ENCODE results near the gene MMP10. TPM values are rescaled to one million over a fixed set of nuclear protein-coding genes. Genes with fewer than 3 reads are reported as not detected.
"Not testable (repeated sequence)": the region's sequence is repeated elsewhere in the genome, so short reads cannot be mapped to it uniquely, and the experiment has no call there.

The MMP10 gene
- polyA plus RNA-seq, 3 donors, result not detected

- H3K4me3 ChIP-seq (replicated peaks in 1 of 3; ENCODE audit: low read depth in 2 of 3, low read length in 3 of 3), result no peak overlapping the region
- H2AFZ ChIP-seq (ENCODE audit: insufficient read depth, low read depth, low read length, poor library complexity, severe bottlenecking), result no peak overlapping the region
- H3K27me3 ChIP-seq (ENCODE audit: control insufficient read depth in 2 of 2, insufficient read depth in 2 of 2, low read length in 2 of 2), result peaks cover 27 to 50% of the 10 kb centered on the region in 2 donors
- Mint-ChIP-seq H3K4me1 (peaks cover 3% of the 10 kb centered on the region), H3K27me3 (ENCODE audit: low read depth in 3 of 3) (peaks cover 37 to 58% (median 40%) of the 10 kb centered on the region in 3 donors), H3K27ac (no peak overlapping the region), H3K4me3 (peak overlapping the region in 1 of 2 donors; percentile 19), H3K9me3 (peaks cover 0 to 4% (median 0%) of the 10 kb centered on the region in 7 donors), H3K36me3 (no peaks in the 10 kb centered on the region)
- no peak overlapping the region for H3K4me2 ChIP-seq (replicated peaks; ENCODE audit: extremely low read depth, low read length, poor library complexity, severe bottlenecking)
- H3K79me2 ChIP-seq (ENCODE audit: insufficient read depth, low read length), result no peaks in the 10 kb centered on the region
- intact Hi-C loops (cut with micrococcal nuclease), result no loop called here
- no peaks in the 10 kb centered on the region for H3K9me3 ChIP-seq (replicated peaks in 1 of 2; ENCODE audit: control insufficient read depth in 1 of 2, insufficient read depth in 1 of 2, low read length in 2 of 2)
- no peak for DNase-seq
- no peak overlapping the region for H3K9ac ChIP-seq (ENCODE audit: insufficient read depth, low read length, poor library complexity, severe bottlenecking)
- no peaks in the 10 kb centered on the region for H4K20me1 ChIP-seq (ENCODE audit: insufficient read depth, low read length)
- no peaks in the 10 kb centered on the region for H3K4me1 ChIP-seq (ENCODE audit: control insufficient read depth in 1 of 2, insufficient read depth in 2 of 2, low read length in 2 of 2)
- no peaks in the 10 kb centered on the region for H3K36me3 ChIP-seq (replicated peaks in 1 of 2; ENCODE audit: control insufficient read depth in 1 of 2, insufficient read depth in 2 of 2, low read length in 2 of 2)
- TF ChIP-seq CTCF (IDR thresholded peaks at IDR 0.05), result no peak
- H3K27ac ChIP-seq (ENCODE audit: low read depth in 1 of 2, low read length in 2 of 2), result no peak overlapping the region
Observed at GRCh38 chr11:102751673-102752072, 28.8 kb downstream of the MMP10 start.

GRCh38 chr11:102749101-102749722 is 31.2 kb downstream of the MMP10 start:
- intact Hi-C loops (cut with micrococcal nuclease), result no loop called here
- Histone ChIP-seq H3K4me1 (ENCODE audit: control insufficient read depth in 1 of 2, insufficient read depth in 2 of 2, low read length in 2 of 2) (no peaks in the 10 kb centered on the region), H3K4me2 (replicated peaks; ENCODE audit: extremely low read depth, low read length, poor library complexity, severe bottlenecking) (no peak overlapping the region), H2AFZ (ENCODE audit: insufficient read depth, low read depth, low read length, poor library complexity, severe bottlenecking) (no peak overlapping the region), H3K27ac (ENCODE audit: low read depth in 1 of 2, low read length in 2 of 2) (no peak overlapping the region), H4K20me1 (ENCODE audit: insufficient read depth, low read length) (no peaks in the 10 kb centered on the region), H3K4me3 (replicated peaks in 1 of 3; ENCODE audit: low read depth in 2 of 3, low read length in 3 of 3) (no peak overlapping the region), H3K9me3 (replicated peaks in 1 of 2; ENCODE audit: control insufficient read depth in 1 of 2, insufficient read depth in 1 of 2, low read length in 2 of 2) (no peaks in the 10 kb centered on the region), H3K9ac (ENCODE audit: insufficient read depth, low read length, poor library complexity, severe bottlenecking) (no peak overlapping the region), H3K79me2 (ENCODE audit: insufficient read depth, low read length) (no peaks in the 10 kb centered on the region), H3K36me3 (replicated peaks in 1 of 2; ENCODE audit: control insufficient read depth in 1 of 2, insufficient read depth in 2 of 2, low read length in 2 of 2) (no peaks in the 10 kb centered on the region), H3K27me3 (ENCODE audit: control insufficient read depth in 2 of 2, insufficient read depth in 2 of 2, low read length in 2 of 2) (peaks cover 14 to 26% of the 10 kb centered on the region in 2 donors)
- H3K36me3 Mint-ChIP-seq, result no peaks in the 10 kb centered on the region
- H3K9me3 Mint-ChIP-seq, result peaks cover 0 to 6% (median 4%) of the 10 kb centered on the region in 7 donors
- H3K4me1 Mint-ChIP-seq, result peaks cover 3% of the 10 kb centered on the region
- DNase-seq, result peak in 2 of 3 donors; percentile 8 to 60
- no peak overlapping the region for H3K4me3 Mint-ChIP-seq
- H3K27ac Mint-ChIP-seq, result no peak overlapping the region
- H3K27me3 Mint-ChIP-seq (ENCODE audit: low read depth in 3 of 3), result peaks cover 20 to 42% (median 21%) of the 10 kb centered on the region in 3 donors
- no peak for TF ChIP-seq CTCF (IDR thresholded peaks at IDR 0.05)

- H3K27me3 Mint-ChIP-seq (ENCODE audit: low read depth in 3 of 3), result peaks cover 9 to 25% (median 10%) of the 10 kb centered on the region in 3 donors
- H3K4me1 Mint-ChIP-seq; H4K20me1 ChIP-seq (ENCODE audit: insufficient read depth, low read length); H3K9me3 Mint-ChIP-seq; H3K36me3 ChIP-seq (replicated peaks in 1 of 2; ENCODE audit: control insufficient read depth in 1 of 2, insufficient read depth in 2 of 2, low read length in 2 of 2); H3K27ac Mint-ChIP-seq; DNase-seq; intact Hi-C loops (cut with micrococcal nuclease); H3K4me3 Mint-ChIP-seq; H3K27ac ChIP-seq (ENCODE audit: low read depth in 1 of 2, low read length in 2 of 2); H2AFZ ChIP-seq (ENCODE audit: insufficient read depth, low read depth, low read length, poor library complexity, severe bottlenecking); H3K4me2 ChIP-seq (replicated peaks; ENCODE audit: extremely low read depth, low read length, poor library complexity, severe bottlenecking); H3K4me1 ChIP-seq (ENCODE audit: control insufficient read depth in 1 of 2, insufficient read depth in 2 of 2, low read length in 2 of 2); H3K79me2 ChIP-seq (ENCODE audit: insufficient read depth, low read length); H3K9me3 ChIP-seq (replicated peaks in 1 of 2; ENCODE audit: control insufficient read depth in 1 of 2, insufficient read depth in 1 of 2, low read length in 2 of 2); H3K36me3 Mint-ChIP-seq; H3K9ac ChIP-seq (ENCODE audit: insufficient read depth, low read length, poor library complexity, severe bottlenecking); H3K4me3 ChIP-seq (replicated peaks in 1 of 3; ENCODE audit: low read depth in 2 of 3, low read length in 3 of 3): not testable (repeated sequence)
- peaks cover 8 to 14% of the 10 kb centered on the region in 2 donors for H3K27me3 ChIP-seq (ENCODE audit: control insufficient read depth in 2 of 2, insufficient read depth in 2 of 2, low read length in 2 of 2)
- WGBS (ENCODE audit: insufficient coverage), result 95% methylated on average over 18 of the region's 32 CpGs
Observed at GRCh38 chr11:102746746-102747578, 33.5 kb downstream of the MMP10 start.

Data from CD14-positive monocyte (primary cell).